ENCODE data around the gene JMJD1C. TPM values are rescaled to one million over a fixed set of nuclear protein-coding genes. Genes with fewer than 3 reads are reported as not detected.

Gene JMJD1C
- total RNA-seq, 2 experiments from 2014 or later = 99.2 to 118 TPM

GRCh38 chr10:63228237-63228636 lies 237.5 kb downstream of the JMJD1C start:
- H2AFZ ChIP-seq (ENCODE audit: low read length) = no peak overlapping the region
- H3K27ac ChIP-seq (ENCODE audit: low read depth, low read length, poor library complexity, severe bottlenecking) = no peak overlapping the region
- DNase-seq (ENCODE audit: low spot score) = no peak
- H4K20me1 ChIP-seq (ENCODE audit: insufficient read depth, low read length) = peaks cover 43% of the 10 kb centered on the region
- H3K9me2 ChIP-seq (ENCODE audit: insufficient read depth, low read length) = no peaks in the 10 kb centered on the region
- H3K36me3 ChIP-seq (ENCODE audit: insufficient read depth, low read length) = peaks cover 18% of the 10 kb centered on the region
- TF ChIP-seq CTCF (conservative IDR thresholded peaks at IDR 0.05; ENCODE audit: low read length) (no peak), EZH2phosphoT487 (IDR thresholded peaks at IDR 0.05; ENCODE audit: borderline replicate concordance, low read depth, low read length) (no peak)
- H3K4me2 ChIP-seq (ENCODE audit: low read length) = peak overlapping the region; percentile 10; the same call in 1 of the 2 replicates
- no peak overlapping the region for H3K4me3 ChIP-seq (ENCODE audit: low read depth, low read length, poor library complexity, severe bottlenecking)
- BruUV-seq (replicated peaks) = no TSS peak
- CTCF ChIA-PET (ENCODE audit: unreplicated experiment) = no interaction called here
- peaks cover 32% of the 10 kb centered on the region for H3K4me1 ChIP-seq (ENCODE audit: insufficient read depth, low read length, poor library complexity, severe bottlenecking)
- intact Hi-C loops (cut with micrococcal nuclease; ENCODE audit: unreplicated experiment) = no loop called here
- POLR2A ChIA-PET = interaction anchor here (1.0 to 1.5 kb wide), 5 partner anchors 8 to 36 kb away, joined by 4 to 6 read pairs (median 5); no protein-coding TSS in a partner anchor
- no peaks in the 10 kb centered on the region for H3K9me3 ChIP-seq (ENCODE audit: low read length)
- peaks cover 99% of the 10 kb centered on the region for H3K79me2 ChIP-seq (ENCODE audit: insufficient read depth, low read depth, low read length)

- peaks cover 23% of the 10 kb centered on the region for H3K36me3 ChIP-seq (ENCODE audit: insufficient read depth, low read length)
- no peaks in the 10 kb centered on the region for H3K9me3 ChIP-seq (ENCODE audit: low read length)
- no peak overlapping the region for H3K4me3 ChIP-seq (ENCODE audit: low read depth, low read length, poor library complexity, severe bottlenecking)
- TF ChIP-seq CTCF (conservative IDR thresholded peaks at IDR 0.05; ENCODE audit: low read length) = no peak
- TF ChIP-seq EZH2phosphoT487 (IDR thresholded peaks at IDR 0.05; ENCODE audit: borderline replicate concordance, low read depth, low read length) = no peak
- no peak overlapping the region for H2AFZ ChIP-seq (ENCODE audit: low read length)
- H3K9me2 ChIP-seq (ENCODE audit: insufficient read depth, low read length) = no peaks in the 10 kb centered on the region
- H3K27ac ChIP-seq (ENCODE audit: low read depth, low read length, poor library complexity, severe bottlenecking) = no peak overlapping the region
- DNase-seq (ENCODE audit: low spot score) = no peak
- CTCF ChIA-PET (ENCODE audit: unreplicated experiment) = no interaction called here
- intact Hi-C loops (cut with micrococcal nuclease; ENCODE audit: unreplicated experiment) = no loop called here
- POLR2A ChIA-PET = interaction anchor here (0.6 to 1.5 kb wide), 7 partner anchors 9 to 95 kb away, joined by 3 to 8 read pairs (median 4); no protein-coding TSS in a partner anchor
- H4K20me1 ChIP-seq (ENCODE audit: insufficient read depth, low read length) = peaks cover 37% of the 10 kb centered on the region
- H3K4me1 ChIP-seq (ENCODE audit: insufficient read depth, low read length, poor library complexity, severe bottlenecking) = peaks cover 33% of the 10 kb centered on the region
- H3K79me2 ChIP-seq (ENCODE audit: insufficient read depth, low read depth, low read length) = peaks cover 99% of the 10 kb centered on the region
- peak overlapping the region; percentile 10; the same call in 1 of the 2 replicates for H3K4me2 ChIP-seq (ENCODE audit: low read length)
- BruUV-seq (replicated peaks) = TSS peak; percentile 15
Measured at GRCh38 chr10:63227207-63227895, 238.4 kb downstream of the JMJD1C start.

GRCh38 chr10:63224241-63224640 lies 241.5 kb downstream of the JMJD1C start:
- Histone ChIP-seq H2AFZ (ENCODE audit: low read length) (no peak overlapping the region), H3K4me1 (ENCODE audit: insufficient read depth, low read length, poor library complexity, severe bottlenecking) (peaks cover 59% of the 10 kb centered on the region), H4K20me1 (ENCODE audit: insufficient read depth, low read length) (peaks cover 34% of the 10 kb centered on the region), H3K4me2 (ENCODE audit: low read length) (no peak overlapping the region), H3K27ac (ENCODE audit: low read depth, low read length, poor library complexity, severe bottlenecking) (no peak overlapping the region), H3K4me3 (ENCODE audit: low read depth, low read length, poor library complexity, severe bottlenecking) (no peak overlapping the region), H3K79me2 (ENCODE audit: insufficient read depth, low read depth, low read length) (peaks cover 98% of the 10 kb centered on the region), H3K9me3 (ENCODE audit: low read length) (no peaks in the 10 kb centered on the region), H3K9me2 (ENCODE audit: insufficient read depth, low read length) (no peaks in the 10 kb centered on the region), H3K36me3 (ENCODE audit: insufficient read depth, low read length) (peaks cover 17% of the 10 kb centered on the region; the same call in 1 of the 2 replicates)
- ChIA-PET POLR2A (interaction anchor here (0.9 to 2.1 kb wide), 2 partner anchors 12 to 33 kb away, joined by 3 to 7 read pairs; no protein-coding TSS in a partner anchor), CTCF (ENCODE audit: unreplicated experiment) (no interaction called here)
- no TSS peak for BruUV-seq (replicated peaks)
- intact Hi-C loops (cut with micrococcal nuclease; ENCODE audit: unreplicated experiment) = no loop called here
- no peak for DNase-seq (ENCODE audit: low spot score)
- TF ChIP-seq EZH2phosphoT487 (IDR thresholded peaks at IDR 0.05; ENCODE audit: borderline replicate concordance, low read depth, low read length) = no peak
- no peak for TF ChIP-seq CTCF (conservative IDR thresholded peaks at IDR 0.05; ENCODE audit: low read length)
